HEK293 (cell line): ENCODE measurements around the gene DUSP23.

Experiments used
- CTCF ChIP-seq: fragments of 450-650 bp; formaldehyde crosslinking; IDR thresholded peaks from 2 replicates; pipeline ENCODE4 v1.5.1; 2016; ENCODE audit warnings: missing biosample characterization, missing genetic modification characterization
- GLI4 ChIP-seq: fragments of 450-650 bp; formaldehyde crosslinking; IDR thresholded peaks from 2 replicates; pipeline ENCODE4 v1.5.1; 2016; ENCODE audit warnings: missing biosample characterization, missing genetic modification characterization
- KLF10 ChIP-seq: fragments of 450-650 bp; IDR thresholded peaks from 2 replicates; pipeline ENCODE4 v1.5.1; 2018; ENCODE audit warnings: missing biosample characterization, mild to moderate bottlenecking, missing genetic modification characterization
- ZFP41 ChIP-seq: fragments of 450-650 bp; formaldehyde crosslinking; IDR thresholded peaks from 2 replicates; pipeline ENCODE4 v1.5.1; 2016; ENCODE audit warnings: missing biosample characterization, missing genetic modification characterization, borderline replicate concordance
- ZNF121 ChIP-seq: fragments of 450-650 bp; formaldehyde crosslinking; IDR thresholded peaks from 2 replicates; pipeline ENCODE4 v1.5.1; 2016; ENCODE audit warnings: missing biosample characterization, missing genetic modification characterization
- ZNF23 ChIP-seq: fragments of 450-650 bp; formaldehyde crosslinking; IDR thresholded peaks from 2 replicates; pipeline ENCODE4 v1.5.1; 2016; ENCODE audit warnings: missing biosample characterization, missing genetic modification characterization, borderline replicate concordance
- ZNF350 ChIP-seq: fragments of 450-650 bp; formaldehyde crosslinking; IDR thresholded peaks from 2 replicates; pipeline ENCODE4 v1.5.0; 2017; ENCODE audit warnings: missing biosample characterization, mild to moderate bottlenecking, missing genetic modification characterization
- ZNF449 ChIP-seq: fragments of 450-650 bp; formaldehyde crosslinking; IDR thresholded peaks from 2 replicates; pipeline ENCODE4 v1.5.1; 2017; ENCODE audit warnings: missing biosample characterization, mild to moderate bottlenecking, missing genetic modification characterization, moderate library complexity
- ZNF658 ChIP-seq: fragments of 450-650 bp; formaldehyde crosslinking; IDR thresholded peaks from 2 replicates; pipeline ENCODE4; 2016; ENCODE audit warnings: missing biosample characterization, missing genetic modification characterization
- ZNF777 ChIP-seq: fragments of 450-650 bp; formaldehyde crosslinking; IDR thresholded peaks from 2 replicates; pipeline ENCODE4 v1.5.1; 2017; ENCODE audit warnings: missing biosample characterization, missing genetic modification characterization, borderline replicate concordance
- TF ChIP-seq, protein P1 (sequence below): fragments of 450-650 bp; formaldehyde crosslinking; IDR thresholded peaks from 2 replicates; pipeline ENCODE4 v1.5.0; 2017; ENCODE audit warnings: missing biosample characterization, missing genetic modification characterization, borderline replicate concordance
- TF ChIP-seq, protein P2 (sequence below): fragments of 450-650 bp; formaldehyde crosslinking; IDR thresholded peaks from 2 replicates; pipeline ENCODE4 v1.5.1; 2016; ENCODE audit warnings: missing biosample characterization, missing genetic modification characterization
- TF ChIP-seq, protein P3 (sequence below): fragments of 450-650 bp; IDR thresholded peaks from 2 replicates; pipeline ENCODE4 v1.5.1; 2018; ENCODE audit warnings: missing biosample characterization, missing genetic modification characterization
- TF ChIP-seq, protein P4 (sequence below): sonication (generic); formaldehyde crosslinking; IDR thresholded peaks from 2 replicates; pipeline ENCODE4 v1.8.1; 2022; ENCODE audit warnings: mild to moderate bottlenecking, moderate library complexity, missing genetic modification reagents

DNA sequence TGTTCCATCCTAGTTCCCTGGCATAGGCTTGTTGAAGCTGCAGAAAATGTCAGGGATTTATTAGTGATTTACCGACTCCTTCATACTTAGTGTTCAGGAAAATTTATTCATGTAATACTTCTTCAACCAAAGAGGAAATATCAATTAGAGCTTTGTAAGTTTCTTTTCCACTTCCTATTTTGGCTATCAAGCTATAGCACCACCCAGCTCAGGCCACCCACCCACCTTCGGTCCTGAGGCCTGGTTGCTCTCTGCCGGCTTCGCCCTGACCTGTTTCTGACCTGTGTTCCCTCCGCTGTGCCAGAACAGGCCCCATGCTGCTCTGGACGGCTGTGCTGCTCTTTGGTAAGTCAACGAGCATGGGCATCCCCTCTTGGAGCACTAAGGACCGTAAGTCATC, 21.3 kb downstream of the DUSP23 start, which contains the start of gene FCRL6:
- TF ChIP-seq ZNF449 (tag by site-specific recombination) (no peak), CTCF (tag by site-specific recombination) (no peak), ZNF658 (tag by site-specific recombination) (no peak), ZNF121 (tag by site-specific recombination) (no peak), ZNF777 (tag by site-specific recombination) (no peak), GLI4 (tag by site-specific recombination) (no peak), KLF10 (tag by site-specific recombination) (no peak), ZFP41 (tag by site-specific recombination) (no peak), ZNF23 (no peak), ZNF350 (tag by site-specific recombination) (no peak)
- TF ChIP-seq, protein P1, sequence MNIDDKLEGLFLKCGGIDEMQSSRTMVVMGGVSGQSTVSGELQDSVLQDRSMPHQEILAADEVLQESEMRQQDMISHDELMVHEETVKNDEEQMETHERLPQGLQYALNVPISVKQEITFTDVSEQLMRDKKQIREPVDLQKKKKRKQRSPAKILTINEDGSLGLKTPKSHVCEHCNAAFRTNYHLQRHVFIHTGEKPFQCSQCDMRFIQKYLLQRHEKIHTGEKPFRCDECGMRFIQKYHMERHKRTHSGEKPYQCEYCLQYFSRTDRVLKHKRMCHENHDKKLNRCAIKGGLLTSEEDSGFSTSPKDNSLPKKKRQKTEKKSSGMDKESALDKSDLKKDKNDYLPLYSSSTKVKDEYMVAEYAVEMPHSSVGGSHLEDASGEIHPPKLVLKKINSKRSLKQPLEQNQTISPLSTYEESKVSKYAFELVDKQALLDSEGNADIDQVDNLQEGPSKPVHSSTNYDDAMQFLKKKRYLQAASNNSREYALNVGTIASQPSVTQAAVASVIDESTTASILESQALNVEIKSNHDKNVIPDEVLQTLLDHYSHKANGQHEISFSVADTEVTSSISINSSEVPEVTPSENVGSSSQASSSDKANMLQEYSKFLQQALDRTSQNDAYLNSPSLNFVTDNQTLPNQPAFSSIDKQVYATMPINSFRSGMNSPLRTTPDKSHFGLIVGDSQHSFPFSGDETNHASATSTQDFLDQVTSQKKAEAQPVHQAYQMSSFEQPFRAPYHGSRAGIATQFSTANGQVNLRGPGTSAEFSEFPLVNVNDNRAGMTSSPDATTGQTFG (tag by site-specific recombination): no peak
- TF ChIP-seq, protein P2, sequence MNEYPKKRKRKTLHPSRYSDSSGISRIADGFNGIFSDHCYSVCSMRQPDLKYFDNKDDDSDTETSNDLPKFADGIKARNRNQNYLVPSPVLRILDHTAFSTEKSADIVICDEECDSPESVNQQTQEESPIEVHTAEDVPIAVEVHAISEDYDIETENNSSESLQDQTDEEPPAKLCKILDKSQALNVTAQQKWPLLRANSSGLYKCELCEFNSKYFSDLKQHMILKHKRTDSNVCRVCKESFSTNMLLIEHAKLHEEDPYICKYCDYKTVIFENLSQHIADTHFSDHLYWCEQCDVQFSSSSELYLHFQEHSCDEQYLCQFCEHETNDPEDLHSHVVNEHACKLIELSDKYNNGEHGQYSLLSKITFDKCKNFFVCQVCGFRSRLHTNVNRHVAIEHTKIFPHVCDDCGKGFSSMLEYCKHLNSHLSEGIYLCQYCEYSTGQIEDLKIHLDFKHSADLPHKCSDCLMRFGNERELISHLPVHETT (tag by site-specific recombination): no peak
- TF ChIP-seq, protein P3, sequence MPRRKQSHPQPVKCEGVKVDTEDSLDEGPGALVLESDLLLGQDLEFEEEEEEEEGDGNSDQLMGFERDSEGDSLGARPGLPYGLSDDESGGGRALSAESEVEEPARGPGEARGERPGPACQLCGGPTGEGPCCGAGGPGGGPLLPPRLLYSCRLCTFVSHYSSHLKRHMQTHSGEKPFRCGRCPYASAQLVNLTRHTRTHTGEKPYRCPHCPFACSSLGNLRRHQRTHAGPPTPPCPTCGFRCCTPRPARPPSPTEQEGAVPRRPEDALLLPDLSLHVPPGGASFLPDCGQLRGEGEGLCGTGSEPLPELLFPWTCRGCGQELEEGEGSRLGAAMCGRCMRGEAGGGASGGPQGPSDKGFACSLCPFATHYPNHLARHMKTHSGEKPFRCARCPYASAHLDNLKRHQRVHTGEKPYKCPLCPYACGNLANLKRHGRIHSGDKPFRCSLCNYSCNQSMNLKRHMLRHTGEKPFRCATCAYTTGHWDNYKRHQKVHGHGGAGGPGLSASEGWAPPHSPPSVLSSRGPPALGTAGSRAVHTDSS: no peak
- TF ChIP-seq, protein P4, sequence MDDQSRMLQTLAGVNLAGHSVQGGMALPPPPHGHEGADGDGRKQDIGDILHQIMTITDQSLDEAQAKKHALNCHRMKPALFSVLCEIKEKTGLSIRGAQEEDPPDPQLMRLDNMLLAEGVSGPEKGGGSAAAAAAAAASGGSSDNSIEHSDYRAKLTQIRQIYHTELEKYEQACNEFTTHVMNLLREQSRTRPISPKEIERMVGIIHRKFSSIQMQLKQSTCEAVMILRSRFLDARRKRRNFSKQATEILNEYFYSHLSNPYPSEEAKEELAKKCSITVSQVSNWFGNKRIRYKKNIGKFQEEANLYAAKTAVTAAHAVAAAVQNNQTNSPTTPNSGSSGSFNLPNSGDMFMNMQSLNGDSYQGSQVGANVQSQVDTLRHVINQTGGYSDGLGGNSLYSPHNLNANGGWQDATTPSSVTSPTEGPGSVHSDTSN (CRISPR knock-in tag): no peak
